IMR-90 (cell line): Measurements from ENCODE around the gene MTUS2. TPM values are rescaled to one million over a fixed set of nuclear protein-coding genes. Genes with fewer than 3 reads are reported as not detected.

Experiments
- ATAC-seq: fragments of 200-7000 bp; cut with Tn5 transposase; 2 replicates; pipeline ENCODE4 v1.9.1; 2020; ENCODE audit warnings: low read depth, mild to moderate bottlenecking, moderate library complexity
- BruUV-seq: library from RNA; stranded (reverse); fragments of 400-500 nt; replicated peaks from 2 replicates; lab custom pipeline; 2021; lab: Mats Ljungman, UMichigan
- CTCF ChIA-PET: fragments of 300-600 bp; formaldehyde crosslinking; extraction: SDS; loops from one replicate; lab custom pipeline; 2021; ENCODE audit warnings: antibody characterized with exemption; lab: Yijun Ruan, JAX
- POLR2A ChIA-PET: fragments of 300-600 bp; sonication (Branson Sonifier 250); formaldehyde crosslinking; loops from one replicate; lab custom pipeline; 2022; ENCODE audit warnings: antibody characterized with exemption; ENCODE audit not compliant: unreplicated experiment; lab: Charles Lee
- DNase-seq: peaks from one replicate; pipeline ENCODE4 v3.0.0; 2013
- H2AFZ ChIP-seq: replicated peaks from 2 replicates; pipeline ENCODE3; 2013; ENCODE audit warnings: low read length, mild to moderate bottlenecking; ENCODE audit not compliant: poor library complexity
- H2AK5ac ChIP-seq: 2 replicates; pipeline ENCODE4 v1.6.1; 2013; ENCODE audit warnings: low read depth, low read length, inconsistent platforms
- H2AK9ac ChIP-seq: replicated peaks from 2 replicates; pipeline ENCODE3; 2013; ENCODE audit warnings: mild to moderate bottlenecking, low read depth, low read length, moderate library complexity; ENCODE audit not compliant: poor library complexity
- H2BK120ac ChIP-seq: 2 replicates; pipeline ENCODE4 v1.6.1; 2013; ENCODE audit warnings: low read depth, low read length, inconsistent platforms
- H2BK15ac ChIP-seq: 3 replicates; pipeline ENCODE4 v1.6.1; 2013; ENCODE audit warnings: low read depth, low read length, inconsistent platforms
- H2BK20ac ChIP-seq: 2 replicates; pipeline ENCODE4 v1.6.1; 2013; ENCODE audit warnings: low read depth, mild to moderate bottlenecking, inconsistent platforms, low read length, moderate library complexity
- H2BK5ac ChIP-seq: 2 replicates; pipeline ENCODE4 v1.6.1; 2013; ENCODE audit warnings: mild to moderate bottlenecking, low read depth, low read length, inconsistent platforms; ENCODE audit not compliant: poor library complexity, severe bottlenecking
- H3K14ac ChIP-seq: replicated peaks from 2 replicates; pipeline ENCODE4 v1.6.1; 2013; ENCODE audit warnings: low read depth, low read length, inconsistent platforms
- H3K18ac ChIP-seq: 2 replicates; pipeline ENCODE4 v1.6.1; 2013; ENCODE audit warnings: low read depth, low read length, control low read depth
- H3K23ac ChIP-seq: 2 replicates; pipeline ENCODE4 v1.6.1; 2013; ENCODE audit warnings: low read depth, low read length, inconsistent platforms
- H3K27ac ChIP-seq: 2 replicates; pipeline ENCODE4 v1.5.1; 2013; ENCODE audit warnings: mild to moderate bottlenecking, control low read depth, low read length; ENCODE audit not compliant: insufficient read depth
- H3K27me3 ChIP-seq: 2 replicates; pipeline ENCODE4 v1.6.1; 2013; ENCODE audit warnings: low read length; ENCODE audit not compliant: control insufficient read depth, insufficient read depth
- H3K36me3 ChIP-seq: 2 replicates; pipeline ENCODE4 v1.6.1; 2013; ENCODE audit warnings: low read length, mixed read lengths; ENCODE audit not compliant: control insufficient read depth, insufficient read depth
- H3K4ac ChIP-seq: 2 replicates; pipeline ENCODE4 v1.6.1; 2013; ENCODE audit warnings: low read depth, low read length, inconsistent platforms
- H3K4me1 ChIP-seq: 2 replicates; pipeline ENCODE4 v1.6.1; 2013; ENCODE audit warnings: low read length, mixed read lengths; ENCODE audit not compliant: control insufficient read depth, insufficient read depth
- H3K4me2 ChIP-seq: 2 replicates; pipeline ENCODE4 v1.6.1; 2013; ENCODE audit warnings: low read depth, mild to moderate bottlenecking, control low read depth, low read length, moderate library complexity
- H3K4me3 ChIP-seq: 2 replicates; pipeline ENCODE4 v1.5.1; 2013; ENCODE audit warnings: low read depth, mild to moderate bottlenecking, control low read depth, low read length, moderate library complexity; ENCODE audit not compliant: insufficient read depth
- H3K56ac ChIP-seq: 2 replicates; pipeline ENCODE4 v1.6.1; 2013; ENCODE audit warnings: low read length, inconsistent platforms; ENCODE audit not compliant: insufficient read depth; ENCODE audit errors: extremely low read depth
- H3K79me1 ChIP-seq, 2 experiments: 2 replicates each; pipeline ENCODE4 v1.6.1; 2013; ENCODE audit warnings: low read length in 2 of 2, inconsistent platforms in 1 of 2, low read depth in 1 of 2
- H3K9ac ChIP-seq: 2 replicates; pipeline ENCODE4 v1.6.1; 2013; ENCODE audit warnings: low read depth, low read length, control low read depth
- H3K9me1 ChIP-seq: 2 replicates; pipeline ENCODE4 v1.6.1; 2013; ENCODE audit warnings: low read length, inconsistent platforms; ENCODE audit not compliant: insufficient read depth
- H3K9me3 ChIP-seq: 2 replicates; pipeline ENCODE4 v1.6.1; 2013; ENCODE audit warnings: low read length; ENCODE audit not compliant: control insufficient read depth, insufficient read depth
- H4K20me1 ChIP-seq: 2 replicates; pipeline ENCODE4 v1.6.1; 2013; ENCODE audit warnings: low read length, inconsistent platforms; ENCODE audit not compliant: insufficient read depth
- H4K5ac ChIP-seq: 2 replicates; pipeline ENCODE4 v1.6.1; 2013; ENCODE audit warnings: mild to moderate bottlenecking, low read depth, low read length, control low read depth
- H4K8ac ChIP-seq, 2 experiments: 2 replicates each; pipeline ENCODE4 v1.6.1; 2013; ENCODE audit warnings: low read depth in 2 of 2, low read length in 2 of 2, control low read depth in 1 of 2, inconsistent platforms in 1 of 2
- H4K91ac ChIP-seq: 2 replicates; pipeline ENCODE4 v1.6.1; 2013; ENCODE audit warnings: low read depth, low read length, inconsistent platforms; ENCODE audit not compliant: insufficient read depth
- CHD1 ChIP-seq: IDR thresholded peaks from 2 replicates; pipeline ENCODE4 v1.6.1; 2012; ENCODE audit warnings: low read depth, low read length, improper control_type of control experiment
- CTCF ChIP-seq: conservative IDR thresholded peaks from 2 replicates; pipeline ENCODE4 v1.5.1; 2012; ENCODE audit warnings: mild to moderate bottlenecking, low read depth, low read length, improper control_type of control experiment
- RAD21 ChIP-seq: IDR thresholded peaks from 2 replicates; pipeline ENCODE4 v1.6.1; 2012; ENCODE audit warnings: low read length, improper control_type of control experiment
- WGBS, 2 experiments: methylation state at CpG; one replicate each; pipeline versions ENCODE4 v1.1.5 to v1.1.7; 2013; ENCODE audit warnings: missing lambda C conversion rate in 2 of 2; ENCODE audit not compliant: insufficient read length in 1 of 2; ENCODE audit errors: extremely low coverage in 2 of 2; 5-methylcytosine and 5-hydroxymethylcytosine counted together
- dilution Hi-C: fragments of 300-500 bp; cut with HindIII; formaldehyde crosslinking; loops from one replicate; pipeline ENCODE4 v1.14.3; 2018; ENCODE audit warnings: low sequenced_read_pairs; ENCODE audit not compliant: unreplicated experiment
- in situ Hi-C: fragments of 300-500 bp; cut with MboI; formaldehyde crosslinking; loops from 3 replicates; pipeline ENCODE4 v1.14.3; 2019; ENCODE audit warnings: low sequenced_read_pairs, inconsistent platforms, mixed read lengths
- intact Hi-C: fragments of 100-400 bp; cut with micrococcal nuclease; formaldehyde crosslinking; loops from 2 replicates; pipeline ENCODE4 v1.10.0; 2022
- polyA plus RNA-seq, 3 experiments: library from polyadenylated mRNA; depleted of rRNA; stranded (reverse); fragments of >200 nt; gene quantifications; 2 replicates each; pipeline ENCODE4 v1.2.3, GENCODE V29; 2012; ENCODE audit warnings: low replicate concordance in 1 of 3
- total RNA-seq: library from RNA; depleted of rRNA; stranded (reverse); fragments of >200 nt; gene quantifications from 2 replicates; pipeline ENCODE4 v1.2.3, GENCODE V29; 2012

The MTUS2 gene
- total and polyA plus RNA-seq, 2 of the 4 experiments (the other 2 are of a cell fraction) = under 0.01 to 0.02 TPM

GRCh38 chr13:29103065-29103800 is 283.1 kb downstream of the MTUS2 start:
- H3K9me3 ChIP-seq = peaks cover 9% of the 10 kb centered on the region
- H2AK5ac ChIP-seq = no peak overlapping the region
- no peak overlapping the region for H3K4me2 ChIP-seq
- no peaks in the 10 kb centered on the region for H3K9me1 ChIP-seq
- POLR2A ChIA-PET = no interaction called here
- H4K91ac ChIP-seq = no peak overlapping the region
- dilution Hi-C loops = no loop called here
- no peak overlapping the region for H2BK5ac ChIP-seq
- H3K23ac ChIP-seq = no peak overlapping the region
- no peak overlapping the region for H4K5ac ChIP-seq
- no peak overlapping the region for H3K14ac ChIP-seq
- intact Hi-C loops = no loop called here
- no peak overlapping the region for H3K4ac ChIP-seq
- H3K56ac ChIP-seq = no peak overlapping the region
- no TSS peak for BruUV-seq
- DNase-seq (no peak), ATAC-seq (no peak)
- in situ Hi-C loops = no loop called here
- H3K79me1 ChIP-seq = no peaks in the 10 kb centered on the region
- H3K4me3 ChIP-seq = no peak overlapping the region
- H4K8ac ChIP-seq = no peak overlapping the region
- H3K9ac ChIP-seq = no peak overlapping the region
- no peak overlapping the region for H2AFZ ChIP-seq
- TF ChIP-seq RAD21 (no peak), CTCF (no peak), CHD1 (no peak)
- no peak overlapping the region for H3K27ac ChIP-seq
- no peak overlapping the region for H2BK20ac ChIP-seq
- H2AK9ac ChIP-seq = no peak overlapping the region
- no peak overlapping the region for H3K18ac ChIP-seq
- no peaks in the 10 kb centered on the region for H4K20me1 ChIP-seq
- H3K36me3 ChIP-seq = no peaks in the 10 kb centered on the region
- 17% methylated on average over 2 of the region's 11 CpGs; no CpG with 5 or more reads in 1 of the 2 experiments for WGBS, 2 experiments
- no peak overlapping the region for H2BK15ac ChIP-seq
- CTCF ChIA-PET = no interaction called here
- no peaks in the 10 kb centered on the region for H3K27me3 ChIP-seq
- no peak overlapping the region for H2BK120ac ChIP-seq
- no peaks in the 10 kb centered on the region for H3K4me1 ChIP-seq
